ENCODE data around the gene NDUFAF2.

Gene NDUFAF2

GRCh38 chr5:61097465-61097864, 152.5 kb downstream of the NDUFAF2 start:
- ChIA-PET CTCF (no interaction called here), POLR2A (no interaction called here)
- DNase-seq (ENCODE audit: low read depth, low spot score): no peak
- TF ChIP-seq CTCF (IDR thresholded peaks at IDR 0.05; ENCODE audit: insufficient read depth, low read length, missing control alignments): no peak
- no peak overlapping the region for H3K4me3 ChIP-seq (ENCODE audit: low read depth, low read length)

GRCh38 chr5:61098251-61098995, 153.4 kb downstream of the NDUFAF2 start:
- CTCF ChIA-PET: no interaction called here
- H3K4me3 ChIP-seq (ENCODE audit: low read depth, low read length): no peak overlapping the region
- POLR2A ChIA-PET: no interaction called here
- TF ChIP-seq CTCF (IDR thresholded peaks at IDR 0.05; ENCODE audit: insufficient read depth, low read length, missing control alignments): no peak
- no peak for DNase-seq (ENCODE audit: low read depth, low spot score)

GRCh38 chr5:61100437-61100836, 155.4 kb downstream of the NDUFAF2 start:
- POLR2A ChIA-PET: no interaction called here
- DNase-seq (ENCODE audit: low read depth, low spot score): no peak
- no peak overlapping the region for H3K4me3 ChIP-seq (ENCODE audit: low read depth, low read length)
- CTCF ChIA-PET: interaction anchor here (1.9 kb wide), 1 partner anchor 44 kb away, joined by 5 read pairs; no protein-coding TSS in a partner anchor
- TF ChIP-seq CTCF (IDR thresholded peaks at IDR 0.05; ENCODE audit: insufficient read depth, low read length, missing control alignments): no peak

GRCh38 chr5:61114441-61114840, 169.4 kb downstream of the NDUFAF2 start:
- no peak for DNase-seq (ENCODE audit: low read depth, low spot score)
- POLR2A ChIA-PET: no interaction called here
- no peak overlapping the region for H3K4me3 ChIP-seq (ENCODE audit: low read depth, low read length)
- no peak for TF ChIP-seq CTCF (IDR thresholded peaks at IDR 0.05; ENCODE audit: insufficient read depth, low read length, missing control alignments)
- CTCF ChIA-PET: no interaction called here

- DNase-seq (ENCODE audit: low read depth, low spot score): no peak
These were observed 171.0 kb downstream of the NDUFAF2 start for GRCh38 chr5:61115968-61116367.

GRCh38 chr5:61119066-61119465, 174.1 kb downstream of the NDUFAF2 start:
- DNase-seq (ENCODE audit: low read depth, low spot score): no peak
- TF ChIP-seq CTCF (IDR thresholded peaks at IDR 0.05; ENCODE audit: insufficient read depth, low read length, missing control alignments): no peak
- ChIA-PET POLR2A (no interaction called here), CTCF (no interaction called here)
- no peak overlapping the region for H3K4me3 ChIP-seq (ENCODE audit: low read depth, low read length)

More at GRCh38 chr5:61115968-61116367, 171.0 kb downstream of the NDUFAF2 start:
- ChIA-PET POLR2A (no interaction called here), CTCF (no interaction called here)
- no peak for TF ChIP-seq CTCF (IDR thresholded peaks at IDR 0.05; ENCODE audit: insufficient read depth, low read length, missing control alignments)
- no peak overlapping the region for H3K4me3 ChIP-seq (ENCODE audit: low read depth, low read length)

Measured in AG04449 (cell line).